NCI-H1694 (cell line): Measurements from ENCODE around the gene IGF2R.
"Not testable (repeated sequence)": the region's sequence is repeated elsewhere in the genome, so short reads cannot be mapped to it uniquely, and the experiment has no call there.

Experiments used
- DNase-seq: peaks from one replicate; lab custom pipeline; 2025; lab: John Stamatoyannopoulos, UW

IGF2R gene

GRCh38 chr6:159968295-159969203 is at the start of gene IGF2R:
Gene IGF2R (plus strand): TSS chr6:159969082. CDS start chr6:159969247, 165 bp downstream.
- DNase-seq = peak; percentile 44

- DNase-seq = no peak
Measured at GRCh38 chr6:159919800-159920199, 49.1 kb upstream of the IGF2R start.

GRCh38 chr6:159924150-159924549 is 44.7 kb upstream of the IGF2R start:
- not testable (repeated sequence) for DNase-seq

GRCh38 chr6:159926542-159927203 is 42.2 kb upstream of the IGF2R start:
- no peak for DNase-seq

GRCh38 chr6:159929819-159930218 is 39.1 kb upstream of the IGF2R start:
- peak; percentile 11 for DNase-seq

GRCh38 chr6:159931112-159931511 is 37.8 kb upstream of the IGF2R start:
- no peak for DNase-seq

- DNase-seq = no peak
Measured at GRCh38 chr6:159931846-159932245, 37.0 kb upstream of the IGF2R start.

GRCh38 chr6:159933077-159933476 is 35.8 kb upstream of the IGF2R start:
- DNase-seq = no peak

- no peak for DNase-seq
Measured at GRCh38 chr6:159934181-159934580, 34.7 kb upstream of the IGF2R start.

- DNase-seq = no peak
Measured at GRCh38 chr6:159935065-159935464, 33.8 kb upstream of the IGF2R start.

- no peak for DNase-seq
Measured at GRCh38 chr6:159935633-159936032, 33.2 kb upstream of the IGF2R start.

- no peak for DNase-seq
Measured at GRCh38 chr6:159939591-159940016, 29.3 kb upstream of the IGF2R start.

GRCh38 chr6:159941286-159942113 is 27.4 kb upstream of the IGF2R start:
- DNase-seq = peak; percentile 69

GRCh38 chr6:159943101-159943632 is 25.7 kb upstream of the IGF2R start:
- no peak for DNase-seq

- DNase-seq = no peak
Measured at GRCh38 chr6:159943968-159944598, 24.8 kb upstream of the IGF2R start.

- DNase-seq = no peak
Measured at GRCh38 chr6:159945801-159946392, 23.0 kb upstream of the IGF2R start.

GRCh38 chr6:159946912-159947311 is 22.0 kb upstream of the IGF2R start:
- no peak for DNase-seq

- DNase-seq = no peak
Measured at GRCh38 chr6:159948199-159948598, 20.7 kb upstream of the IGF2R start.

- no peak for DNase-seq
Measured at GRCh38 chr6:159951772-159952171, 17.1 kb upstream of the IGF2R start.

GRCh38 chr6:159952289-159953005 is 16.4 kb upstream of the IGF2R start:
- DNase-seq = no peak
